ENCODE measurements around the gene MBTPS1.

MBTPS1 gene

DNA sequence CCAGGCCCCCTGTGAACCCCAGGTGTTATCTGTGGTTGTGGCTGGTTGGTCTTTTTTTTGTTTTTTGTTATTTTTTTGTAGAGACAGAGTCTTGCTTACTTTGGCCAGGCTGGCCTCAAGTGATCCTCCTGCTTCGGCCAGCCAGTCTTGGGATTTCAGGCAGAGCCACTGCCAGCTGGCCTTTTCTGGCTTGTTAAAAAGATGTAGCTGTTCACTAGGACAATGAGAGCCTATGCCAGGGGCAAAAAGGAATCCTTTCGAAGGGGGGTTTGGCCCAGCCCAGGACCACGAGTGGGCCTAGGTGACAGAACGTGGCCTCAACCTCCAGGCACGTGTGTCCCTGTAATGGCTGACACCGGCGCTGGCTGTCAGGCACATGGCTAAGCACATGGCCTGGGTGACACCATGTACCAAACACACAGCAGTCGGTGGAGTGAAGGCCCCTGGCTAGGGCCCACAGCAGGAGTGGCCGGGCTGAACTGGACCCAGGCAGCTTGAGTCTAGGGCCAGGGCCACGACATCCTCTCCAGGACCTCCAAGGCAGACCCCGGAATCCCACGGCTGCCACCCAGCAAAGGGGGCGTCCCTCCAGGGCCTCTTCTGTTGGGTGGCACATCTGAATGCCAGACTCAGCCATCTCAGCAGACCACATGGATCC, 67.2 kb downstream of the MBTPS1 start:
- DNase-seq: no peak

DNA sequence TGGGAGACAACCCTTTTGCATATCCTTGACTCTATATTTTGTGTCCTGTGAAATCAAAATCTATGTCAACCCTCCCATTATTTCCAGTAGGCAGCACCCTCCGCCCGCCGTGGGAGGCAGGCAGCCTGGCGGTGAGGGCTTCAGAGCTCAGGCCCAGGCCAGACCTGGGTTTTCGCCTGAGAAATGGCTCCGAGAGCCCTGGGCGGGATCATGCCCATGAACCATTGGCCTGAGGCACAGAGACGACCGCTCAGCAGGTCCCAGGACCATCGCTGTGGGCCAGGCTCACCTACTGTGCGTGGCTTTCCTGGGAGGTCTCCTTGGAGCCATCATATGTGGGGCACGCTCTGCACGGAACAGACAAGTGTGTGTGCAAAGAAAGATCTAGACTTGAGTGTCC, 67.9 kb downstream of the MBTPS1 start:
- DNase-seq: no peak

DNA sequence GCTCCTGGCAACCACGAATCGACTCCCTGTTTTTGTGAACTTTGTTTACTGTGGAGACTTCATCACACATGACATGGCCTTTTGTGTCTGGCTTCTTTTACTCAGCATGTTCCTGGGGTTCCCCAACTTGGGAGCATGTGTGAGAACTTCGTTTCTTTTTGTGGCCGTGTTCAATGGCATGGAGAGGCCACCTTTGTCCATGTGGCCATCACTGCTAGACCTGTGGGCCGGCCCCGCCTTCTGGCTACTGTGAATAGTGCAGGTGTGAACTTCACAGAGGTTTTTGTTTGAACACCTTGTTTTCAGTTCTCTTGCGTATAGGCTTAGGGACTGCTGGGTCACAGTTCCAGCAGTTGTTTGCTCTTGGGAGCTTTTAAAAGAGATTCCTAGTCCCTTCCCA, 68.5 kb downstream of the MBTPS1 start:
- DNase-seq: no peak

DNA sequence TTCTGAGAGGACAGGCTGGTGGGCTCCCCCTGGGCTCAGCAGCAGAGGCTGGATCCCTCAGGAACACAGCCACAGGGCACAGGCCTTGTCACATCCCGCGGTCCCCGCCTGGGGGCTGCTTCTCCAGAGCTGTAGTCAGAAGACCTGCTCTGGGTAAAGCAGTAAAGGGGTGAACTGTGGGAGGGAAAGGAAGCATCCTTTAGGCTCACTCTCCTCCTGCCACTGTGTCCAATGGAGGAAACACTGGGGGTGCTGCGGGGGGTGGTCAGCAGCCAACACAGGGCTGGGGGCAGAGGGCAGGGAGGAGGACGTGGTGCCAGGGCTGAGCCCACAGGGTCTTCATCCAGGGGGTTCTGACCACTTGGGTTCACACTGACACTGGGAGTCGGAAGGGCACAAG, 69.1 kb downstream of the MBTPS1 start:
- no peak for DNase-seq

DNA sequence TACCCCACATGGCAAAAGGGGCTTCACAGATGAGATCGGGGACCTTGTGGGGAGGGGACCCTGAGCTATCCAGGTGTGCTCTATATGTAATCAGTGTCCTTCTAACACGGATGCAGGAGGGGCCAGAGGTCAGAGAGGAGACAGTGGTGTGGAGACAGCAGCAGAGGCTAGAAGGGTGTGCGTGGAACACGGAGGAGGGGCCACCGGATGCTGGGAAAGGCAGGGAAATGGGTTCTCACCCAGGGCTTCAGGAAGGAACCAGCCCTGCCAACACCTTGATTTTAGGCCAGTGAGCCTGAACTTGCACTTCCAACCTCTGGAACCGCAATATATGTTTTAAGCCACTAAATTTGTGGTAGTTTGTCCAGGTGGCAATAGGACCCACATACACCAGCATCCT, 69.5 kb downstream of the MBTPS1 start:
- DNase-seq: no peak

DNA sequence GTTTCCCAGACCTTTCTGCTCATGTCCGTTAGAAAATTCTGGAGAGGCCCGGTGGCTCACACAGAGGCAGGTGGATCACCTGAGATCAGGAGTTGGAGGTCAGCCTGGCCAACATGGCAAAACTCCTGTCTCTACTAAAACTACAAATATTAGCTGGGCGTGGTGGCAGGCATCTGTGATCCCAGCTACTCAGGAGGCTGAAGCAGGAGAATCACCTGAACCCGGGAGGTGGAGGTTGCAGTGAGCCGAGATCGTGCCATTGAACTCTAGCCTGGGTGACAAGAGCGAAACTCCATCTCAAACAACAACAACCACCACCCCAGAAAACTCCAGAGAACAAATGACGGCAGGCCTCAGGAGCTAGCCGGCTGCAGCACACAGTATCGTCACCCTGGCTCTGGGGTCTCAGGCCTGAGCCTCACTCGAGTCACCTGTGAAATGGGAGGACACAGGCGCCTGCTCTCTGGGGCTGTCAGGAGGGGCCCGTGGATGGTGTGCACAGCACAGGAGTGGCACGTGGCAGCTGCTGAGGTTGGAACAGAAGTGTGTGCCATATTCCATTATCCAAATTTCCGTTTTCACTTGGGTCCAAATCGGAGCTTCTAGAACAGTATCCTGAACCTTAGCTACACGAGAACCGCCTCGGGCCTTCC, 70.8 kb downstream of the MBTPS1 start:
- no peak for DNase-seq

DNA sequence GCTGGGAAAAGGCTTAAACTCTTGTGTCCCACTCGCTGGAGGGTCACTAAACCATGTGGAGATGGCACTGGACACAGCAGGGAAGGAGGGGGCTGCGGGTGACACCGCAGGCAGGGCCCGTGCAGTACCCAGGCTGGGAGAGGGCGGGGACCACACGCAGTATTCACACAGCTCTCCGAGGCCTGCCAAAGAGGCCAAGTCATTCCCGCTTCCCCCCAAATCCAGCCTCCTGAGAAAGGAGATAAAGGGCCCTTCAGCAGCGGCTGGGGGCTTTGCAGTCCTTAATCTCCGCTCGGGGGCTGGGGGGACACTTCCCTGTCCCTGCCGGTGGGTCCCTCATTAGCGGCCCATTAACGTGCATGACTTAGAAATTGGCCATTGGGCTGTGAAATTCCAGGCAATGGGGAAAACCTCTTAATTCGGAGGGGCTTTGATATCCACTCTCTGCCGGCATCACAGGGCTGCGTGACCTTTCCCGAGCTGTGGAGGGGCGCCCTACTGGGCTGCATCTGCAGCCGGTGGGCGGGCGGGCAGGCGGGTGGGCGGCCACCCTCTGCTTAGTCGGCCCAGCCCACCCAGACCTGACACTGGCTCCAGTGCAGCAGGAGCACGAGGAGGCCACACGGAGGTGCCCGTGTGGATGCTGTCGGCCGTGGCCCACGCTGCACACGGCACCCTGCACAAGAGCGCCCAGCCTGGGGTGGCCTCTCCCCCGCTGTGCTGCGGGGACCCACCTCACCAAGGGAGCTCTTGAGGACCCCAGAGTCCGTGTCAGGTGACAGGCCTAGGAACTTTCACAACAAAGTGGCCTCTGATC, 71.5 kb downstream of the MBTPS1 start:
- DNase-seq: no peak

DNA sequence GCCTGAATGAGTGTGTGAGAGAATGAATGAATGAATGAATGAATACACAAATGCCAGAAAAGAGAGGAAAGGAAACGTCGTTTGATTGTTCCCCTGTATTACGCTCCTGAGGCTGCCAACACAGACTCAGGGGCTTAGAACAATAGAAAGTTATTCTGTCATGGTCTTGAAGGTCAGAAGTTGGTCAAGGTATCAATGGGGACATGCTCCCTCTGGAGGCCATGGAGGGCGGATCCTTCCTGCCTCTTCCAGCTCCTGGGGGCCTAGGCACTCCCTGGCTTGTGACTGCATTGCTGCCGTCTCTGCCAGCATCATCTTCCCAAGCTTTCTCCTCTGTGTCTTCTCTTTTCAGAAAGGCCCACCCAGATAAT, 72.6 kb downstream of the MBTPS1 start:
- no peak for DNase-seq

DNA sequence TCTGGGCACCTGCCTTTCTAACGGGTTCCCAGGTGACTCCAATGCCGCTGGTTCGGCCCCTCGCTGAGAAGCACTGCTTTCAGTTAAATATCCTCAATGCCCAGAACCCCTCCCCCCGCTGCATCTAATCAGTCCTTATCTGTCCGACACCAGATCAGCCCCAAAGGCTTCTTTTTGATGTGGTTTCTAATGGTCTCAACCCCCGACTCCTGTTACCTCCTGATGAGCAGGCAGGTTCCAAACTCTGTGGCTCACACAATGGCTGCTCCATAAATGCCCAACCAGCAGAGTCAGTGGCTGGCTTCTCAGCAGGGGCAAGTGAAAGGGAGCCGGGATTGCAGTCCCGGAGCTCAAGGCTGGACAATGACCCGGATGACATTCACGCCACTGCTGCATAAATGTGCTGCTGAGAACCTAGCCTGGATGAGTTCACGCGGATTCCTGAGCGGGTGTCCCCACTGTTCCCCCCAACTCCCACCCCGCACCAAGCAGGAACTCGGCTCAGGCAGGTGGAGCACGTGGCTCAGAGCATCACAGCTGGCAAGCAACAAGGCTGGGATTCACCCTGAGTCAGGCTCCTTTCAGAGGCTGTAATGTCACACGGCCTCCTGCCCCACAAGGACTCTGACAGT, 73.1 kb downstream of the MBTPS1 start:
- DNase-seq: no peak

DNA sequence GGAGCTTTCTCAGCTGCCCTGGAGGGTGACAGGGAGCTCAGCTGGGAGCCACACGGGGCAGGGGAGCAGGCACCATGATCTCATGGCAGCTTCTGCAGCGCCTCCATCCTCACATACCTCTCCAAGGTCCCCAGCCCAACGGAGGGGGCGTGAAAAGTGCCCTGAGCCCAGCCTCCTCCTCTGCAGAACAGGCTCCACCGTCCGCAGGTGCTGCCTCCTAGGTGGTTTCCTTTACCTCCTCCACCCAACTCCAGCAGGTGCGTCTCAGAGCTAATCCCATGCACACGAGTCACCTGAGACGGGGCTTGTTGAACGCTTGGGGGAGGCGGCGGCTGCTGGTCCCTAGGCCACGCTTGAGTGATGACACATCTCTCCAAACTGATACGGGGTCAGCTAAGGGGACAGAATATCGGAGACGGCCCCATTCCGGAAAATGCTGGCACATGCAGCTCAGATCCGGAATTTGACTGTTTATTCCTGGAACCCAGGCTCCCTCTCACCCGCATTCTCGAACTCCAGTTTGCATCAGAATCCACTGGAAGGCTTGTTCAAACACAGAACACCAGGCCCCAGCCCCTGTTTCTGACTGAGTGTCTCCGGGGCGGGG, 73.8 kb downstream of the MBTPS1 start:
- DNase-seq: no peak

DNA sequence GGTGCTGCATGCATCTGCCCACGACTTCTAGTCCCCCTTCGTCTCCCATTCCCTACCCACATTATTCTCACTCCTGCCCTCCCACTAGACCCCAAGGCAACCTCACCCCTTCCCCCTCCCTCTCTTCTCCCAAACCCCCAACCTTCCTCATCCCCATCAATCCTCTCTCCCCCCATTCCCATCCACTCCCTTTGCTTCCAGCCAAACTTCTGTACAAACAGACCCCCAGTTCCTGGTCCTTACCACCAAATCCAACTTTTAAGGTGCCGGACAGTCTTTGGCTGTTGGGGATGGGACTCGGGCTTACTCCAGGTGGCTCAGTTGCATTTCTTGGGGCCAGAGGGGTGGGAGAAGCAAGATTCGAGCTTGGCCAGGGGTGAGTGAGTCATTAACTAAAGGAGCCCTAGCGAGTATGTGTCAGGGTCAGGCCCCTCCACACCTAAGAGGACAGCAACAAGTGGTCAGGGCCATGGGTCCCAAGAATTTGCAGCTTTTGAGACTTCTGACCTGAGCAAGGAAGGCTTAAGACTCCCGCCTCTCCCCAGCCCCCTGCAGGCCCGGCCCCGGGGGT, 74.3 kb downstream of the MBTPS1 start, which contains the start of gene SLC38A8:
TSS of gene SLC38A8 (minus strand) at position 488 of the 571 bp plus-strand sequence. CDS start 638 bp downstream, outside the sequence.
- no peak for DNase-seq

DNA sequence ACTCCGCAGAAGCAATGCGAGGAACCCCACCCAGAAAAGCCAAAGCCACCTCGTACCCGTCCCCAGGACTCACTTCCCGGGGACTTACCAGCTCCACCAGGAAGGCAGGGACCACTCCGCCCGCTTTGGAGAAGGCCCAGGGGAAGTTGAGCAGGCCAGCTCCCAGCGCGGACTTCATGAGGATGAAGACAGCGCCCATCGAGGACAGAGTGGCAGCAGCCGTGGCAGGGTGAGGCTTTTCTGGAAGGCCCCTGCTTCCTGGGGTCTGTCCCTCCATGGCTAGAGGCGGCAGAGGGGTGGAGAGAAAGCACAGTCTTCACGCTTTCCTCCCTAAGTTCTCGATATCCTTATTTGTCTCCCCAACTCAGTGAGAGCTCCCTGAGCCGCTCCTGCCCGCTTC, 74.9 kb downstream of the MBTPS1 start:
- DNase-seq: no peak

DNA sequence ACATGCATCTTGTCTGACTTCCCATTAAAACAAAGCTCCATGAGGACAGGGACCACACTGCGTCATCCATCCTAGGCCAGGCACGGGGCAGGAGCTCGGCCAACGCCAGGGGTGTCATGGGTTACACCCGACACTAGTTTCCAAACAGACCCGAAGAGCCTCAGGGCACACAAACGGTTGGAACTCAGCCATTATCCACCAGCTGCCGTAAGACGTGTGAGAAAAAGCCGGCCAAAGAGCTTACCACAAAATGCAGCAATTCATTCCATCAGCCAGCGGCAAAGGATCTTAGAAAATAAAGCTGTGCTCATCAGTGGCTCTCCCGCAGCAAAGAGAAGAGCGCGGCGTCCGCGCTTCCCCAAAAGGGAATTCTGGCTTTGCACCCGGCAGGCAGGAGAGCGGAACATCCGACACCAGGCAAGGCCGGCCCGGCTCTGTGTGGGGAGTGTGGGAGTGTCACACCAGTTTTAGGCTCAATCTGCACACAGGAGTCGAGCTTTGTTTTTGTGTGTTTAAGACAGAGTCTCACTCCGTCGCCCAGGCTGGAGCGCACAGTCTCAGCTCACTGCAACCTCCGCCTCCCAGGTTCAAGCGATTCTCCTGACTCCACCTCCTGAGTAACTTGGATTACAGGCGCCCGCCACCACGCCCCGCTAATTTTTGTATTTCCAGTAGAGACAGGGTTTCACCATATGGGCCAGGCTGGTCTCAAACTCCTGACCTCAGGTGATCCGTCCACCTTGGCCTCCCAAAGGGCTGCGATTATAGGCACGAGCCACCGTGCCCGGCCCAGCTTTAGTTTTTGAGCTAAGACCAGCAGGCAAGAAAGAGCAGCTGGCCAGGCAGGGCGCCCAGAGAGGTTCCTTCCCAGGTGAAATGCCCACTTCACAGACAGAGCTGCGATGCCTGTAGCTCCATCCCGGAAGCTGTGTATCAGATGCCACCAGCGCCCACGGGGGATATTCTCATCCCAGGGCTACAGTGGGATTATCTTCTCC, 75.6 kb downstream of the MBTPS1 start:
- DNase-seq: no peak

DNA sequence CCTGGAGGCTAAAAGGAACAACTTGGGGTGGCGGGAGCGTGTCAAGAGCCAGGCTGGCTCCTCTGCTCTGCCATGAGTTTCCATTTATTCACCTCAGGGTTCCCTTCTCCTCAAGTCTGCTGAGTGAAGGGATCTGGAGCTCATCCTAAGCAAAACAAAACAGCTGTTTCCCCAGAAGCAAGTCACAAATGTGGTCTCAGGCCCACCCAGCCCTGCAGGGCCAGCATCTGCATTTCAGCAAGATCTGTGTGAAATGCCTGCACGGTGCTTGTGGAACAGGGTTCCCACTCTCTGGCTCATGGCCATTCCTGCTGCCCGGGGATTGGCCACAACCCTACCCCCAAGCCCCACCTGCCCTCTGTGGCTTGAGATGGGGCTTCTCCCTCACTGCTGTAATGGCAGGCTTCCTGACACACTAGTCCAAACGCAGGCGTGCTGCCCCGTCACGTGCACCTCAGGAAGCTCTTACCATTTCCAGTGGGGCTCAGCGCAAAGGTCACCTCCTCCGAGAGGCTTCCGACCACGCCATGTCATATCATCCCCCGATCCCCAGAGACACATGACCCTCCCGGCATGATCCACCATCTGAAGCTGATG, 76.4 kb downstream of the MBTPS1 start:
- DNase-seq: no peak

DNA sequence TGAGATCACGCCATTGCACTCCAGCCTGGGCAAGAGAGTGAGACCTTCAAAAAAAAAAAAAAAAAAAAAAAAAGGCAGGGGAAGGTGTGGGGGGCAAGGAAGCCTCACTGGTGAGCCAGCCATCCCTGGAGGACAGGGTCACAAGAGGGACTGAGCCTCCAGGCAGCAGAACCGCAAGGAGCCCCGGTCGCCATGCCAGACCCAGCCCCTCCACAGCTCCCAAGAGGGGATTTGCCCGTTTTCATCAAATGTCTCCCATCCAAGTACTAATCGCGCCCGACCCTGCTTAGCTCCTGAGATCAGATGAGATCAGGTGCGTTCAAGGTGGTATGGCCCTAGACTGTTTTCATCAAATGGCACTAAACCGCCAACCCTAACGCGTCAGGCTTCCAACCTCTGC, 77.0 kb downstream of the MBTPS1 start:
- no peak for DNase-seq

DNA sequence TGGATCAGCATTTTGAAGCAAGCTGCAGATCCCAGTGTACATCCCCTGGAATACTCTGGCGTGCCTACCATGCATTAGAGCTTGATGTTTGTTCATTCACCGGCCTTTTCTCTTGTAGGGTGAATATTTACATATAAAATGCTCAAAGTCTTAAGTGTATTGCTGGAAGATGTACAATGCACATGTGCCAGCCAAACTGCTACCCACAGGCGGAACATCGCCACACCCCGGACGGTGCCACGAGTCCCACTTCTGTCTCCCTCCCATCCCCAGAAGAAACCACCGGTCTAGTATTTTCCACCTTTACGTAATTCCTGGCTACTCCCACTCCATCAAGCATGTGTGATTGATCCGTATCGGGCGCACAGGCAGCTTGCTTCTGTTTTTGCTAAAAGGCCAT, 78.3 kb downstream of the MBTPS1 start:
- no peak for DNase-seq

DNA sequence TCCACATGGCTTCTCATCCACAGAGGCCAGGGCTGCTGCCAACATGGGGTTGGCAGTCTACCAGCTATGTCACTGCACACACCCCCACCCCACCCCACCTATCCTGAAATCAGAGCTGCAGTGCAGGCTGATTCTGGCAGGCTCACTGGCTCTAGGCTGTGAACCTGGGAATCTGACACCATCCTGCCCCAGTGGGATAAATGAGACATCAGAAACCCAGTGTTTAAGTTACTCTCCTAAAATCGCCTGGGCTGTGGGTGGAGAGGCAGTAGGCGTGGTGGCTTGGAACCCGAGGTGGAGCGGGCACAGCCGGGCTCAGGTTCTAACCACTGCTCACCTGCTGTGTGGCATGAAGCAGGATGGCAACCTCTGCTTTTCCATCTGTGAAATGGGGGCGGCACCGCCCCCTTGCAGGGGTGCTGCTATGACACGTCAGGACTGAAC, 79.7 kb downstream of the MBTPS1 start:
- no peak for DNase-seq

DNA sequence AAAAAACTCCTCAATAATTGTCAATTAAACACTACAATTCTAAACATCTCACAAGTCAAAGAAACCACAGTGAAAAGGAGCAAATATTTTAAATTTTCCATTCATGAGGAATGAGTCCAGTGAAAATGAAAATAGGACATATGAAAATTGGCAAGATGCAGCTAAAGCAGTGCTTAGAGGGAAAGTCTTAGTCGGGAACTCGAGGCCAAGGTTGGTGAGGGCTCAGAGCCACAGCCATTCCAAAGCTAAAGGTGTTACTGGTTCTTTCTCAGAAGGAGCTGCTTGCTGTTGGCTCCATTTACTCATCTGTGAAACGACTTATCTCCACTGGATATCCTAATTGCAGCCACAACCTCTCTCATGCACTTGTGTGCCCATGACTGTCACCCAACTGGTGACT, 80.6 kb downstream of the MBTPS1 start:
- DNase-seq: no peak

DNA sequence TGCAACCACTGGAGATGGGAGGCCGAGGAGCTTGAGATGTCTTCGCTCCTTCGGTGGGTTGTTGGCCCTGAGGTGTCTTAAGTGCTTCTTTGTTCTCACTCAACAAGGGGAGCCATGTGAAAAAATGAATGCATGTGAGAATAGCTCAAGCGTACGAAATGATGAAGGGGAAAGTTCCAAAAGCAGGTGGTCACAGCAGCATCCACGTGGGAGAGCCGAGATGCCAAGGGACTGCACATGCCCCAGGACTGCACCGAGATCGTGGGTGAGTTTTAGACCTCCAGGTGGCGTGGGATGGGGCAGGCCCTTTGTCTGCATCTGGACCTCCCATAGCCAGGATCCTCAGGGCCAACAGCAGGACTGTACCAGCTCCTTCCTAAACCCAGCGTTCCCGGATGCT, 82.2 kb downstream of the MBTPS1 start:
- no peak for DNase-seq

DNA sequence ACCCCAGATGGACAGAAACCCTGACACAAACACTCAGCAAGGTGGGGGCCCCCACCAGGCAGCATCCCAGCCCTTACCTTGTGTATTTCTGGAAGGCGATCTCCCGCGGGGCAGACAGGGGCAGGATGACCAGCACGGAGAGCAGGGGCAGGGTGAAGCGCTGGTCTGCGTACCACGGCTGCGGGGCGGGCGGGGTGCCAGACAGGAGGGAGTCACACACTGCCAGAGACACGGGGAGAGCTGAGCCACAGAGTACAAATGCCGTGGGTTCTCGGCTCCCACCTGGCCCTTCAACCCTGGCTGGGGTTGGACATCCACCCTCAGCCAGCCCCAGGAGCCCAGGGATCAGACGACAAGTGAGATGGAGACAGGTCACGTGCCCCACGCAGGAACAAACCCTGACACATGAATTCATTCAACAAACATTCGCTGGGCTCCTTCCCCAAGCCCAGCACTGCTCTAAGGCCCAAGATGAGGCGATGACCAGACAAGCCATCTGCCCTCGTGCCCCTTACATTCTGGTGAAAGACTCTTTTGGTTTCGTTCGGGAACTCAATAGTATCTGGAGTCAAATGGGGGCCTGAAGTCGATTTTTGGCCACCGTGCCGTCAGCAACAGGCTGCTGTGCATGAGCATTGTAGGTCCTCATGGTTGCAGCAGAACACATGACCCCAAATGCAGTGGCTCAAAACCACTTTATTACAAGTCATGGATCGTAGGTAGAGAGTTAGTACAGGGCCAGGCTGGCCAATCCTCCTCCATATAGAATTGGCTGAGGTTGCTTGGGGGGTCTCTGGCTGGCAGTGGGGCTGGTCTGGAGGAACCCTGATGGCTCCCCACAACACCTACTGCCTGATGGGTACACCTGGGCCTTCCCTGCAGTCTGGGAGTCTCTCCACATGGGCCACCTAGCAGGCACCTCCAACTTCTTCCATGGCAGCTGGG, 83.2 kb downstream of the MBTPS1 start:
- no peak for DNase-seq

Data from stimulated activated CD4-positive, alpha-beta T cell treated with anti-CD3 and anti-CD28 coated beads, Interleukin-2, amount 100 ng/mL, for 24 hours (primary cell).